ENCODE measurements around the gene ACTN1.

Gene ACTN1

GRCh38 chr14:68908201-68908600 lies 70.9 kb downstream of the ACTN1 start:
- H2AFZ ChIP-seq (ENCODE audit: low read depth, low read length) = no peak overlapping the region
- H3K36me3 ChIP-seq (replicated peaks; ENCODE audit: low read depth, low read length) = no peaks in the 10 kb centered on the region
- no peak overlapping the region for H3K9ac ChIP-seq (ENCODE audit: low read length)
- no peaks in the 10 kb centered on the region for H3K27me3 ChIP-seq (ENCODE audit: low read depth, low read length)
- no peak for TF ChIP-seq EZH2phosphoT487 (IDR thresholded peaks at IDR 0.05; ENCODE audit: low read depth)
- TF ChIP-seq, protein P1, sequence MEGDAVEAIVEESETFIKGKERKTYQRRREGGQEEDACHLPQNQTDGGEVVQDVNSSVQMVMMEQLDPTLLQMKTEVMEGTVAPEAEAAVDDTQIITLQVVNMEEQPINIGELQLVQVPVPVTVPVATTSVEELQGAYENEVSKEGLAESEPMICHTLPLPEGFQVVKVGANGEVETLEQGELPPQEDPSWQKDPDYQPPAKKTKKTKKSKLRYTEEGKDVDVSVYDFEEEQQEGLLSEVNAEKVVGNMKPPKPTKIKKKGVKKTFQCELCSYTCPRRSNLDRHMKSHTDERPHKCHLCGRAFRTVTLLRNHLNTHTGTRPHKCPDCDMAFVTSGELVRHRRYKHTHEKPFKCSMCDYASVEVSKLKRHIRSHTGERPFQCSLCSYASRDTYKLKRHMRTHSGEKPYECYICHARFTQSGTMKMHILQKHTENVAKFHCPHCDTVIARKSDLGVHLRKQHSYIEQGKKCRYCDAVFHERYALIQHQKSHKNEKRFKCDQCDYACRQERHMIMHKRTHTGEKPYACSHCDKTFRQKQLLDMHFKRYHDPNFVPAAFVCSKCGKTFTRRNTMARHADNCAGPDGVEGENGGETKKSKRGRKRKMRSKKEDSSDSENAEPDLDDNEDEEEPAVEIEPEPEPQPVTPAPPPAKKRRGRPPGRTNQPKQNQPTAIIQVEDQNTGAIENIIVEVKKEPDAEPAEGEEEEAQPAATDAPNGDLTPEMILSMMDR (IDR thresholded peaks at IDR 0.05; ENCODE audit: low read depth, low read length) = no peak
- H3K9me3 ChIP-seq (ENCODE audit: insufficient read depth, low read length) = no peaks in the 10 kb centered on the region
- H3K4me1 ChIP-seq (ENCODE audit: low read length) = peaks cover 14% of the 10 kb centered on the region
- H3K27ac ChIP-seq (ENCODE audit: low read length) = no peak overlapping the region
- no peak overlapping the region for H3K4me2 ChIP-seq (ENCODE audit: low read length)
- H3K4me3 ChIP-seq (ENCODE audit: low read length) = no peak overlapping the region
- H4K20me1 ChIP-seq (ENCODE audit: insufficient read depth, low read length) = no peaks in the 10 kb centered on the region
- H3K79me2 ChIP-seq (ENCODE audit: low read length) = no peaks in the 10 kb centered on the region

DNA sequence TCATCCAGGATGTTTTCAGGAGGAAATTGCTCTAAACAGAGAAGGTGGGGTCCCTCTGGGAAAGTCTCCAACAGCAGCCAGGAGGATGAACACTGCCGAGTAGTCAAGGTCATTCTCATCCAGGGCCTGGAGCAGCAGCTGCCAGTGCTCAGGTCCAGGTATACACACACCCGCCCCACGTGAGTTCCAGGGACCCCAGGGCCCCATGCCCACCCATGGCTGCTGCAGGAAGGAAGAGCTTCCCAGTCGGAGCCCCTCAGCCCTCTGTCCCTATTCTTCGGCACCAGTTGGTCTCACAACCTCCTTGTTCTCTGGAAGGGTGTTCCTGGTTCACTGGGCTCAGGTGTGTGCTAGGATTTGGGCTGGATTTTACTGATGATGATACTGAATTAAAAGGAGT lies 72.7 kb downstream of the ACTN1 start:
- H3K36me3 ChIP-seq (replicated peaks; ENCODE audit: low read depth, low read length) = no peaks in the 10 kb centered on the region
- TF ChIP-seq EZH2phosphoT487 (IDR thresholded peaks at IDR 0.05; ENCODE audit: low read depth) = no peak
- TF ChIP-seq, protein P1 (IDR thresholded peaks at IDR 0.05; ENCODE audit: low read depth, low read length) = no peak
- H3K4me3 ChIP-seq (ENCODE audit: low read length) = no peak overlapping the region
- H3K4me1 ChIP-seq (ENCODE audit: low read length) = peaks cover 13% of the 10 kb centered on the region
- H3K9ac ChIP-seq (ENCODE audit: low read length) = no peak overlapping the region
- H3K4me2 ChIP-seq (ENCODE audit: low read length) = no peak overlapping the region
- H3K27me3 ChIP-seq (ENCODE audit: low read depth, low read length) = no peaks in the 10 kb centered on the region
- H3K9me3 ChIP-seq (ENCODE audit: insufficient read depth, low read length) = no peaks in the 10 kb centered on the region
- H2AFZ ChIP-seq (ENCODE audit: low read depth, low read length) = no peak overlapping the region
- H3K79me2 ChIP-seq (ENCODE audit: low read length) = no peaks in the 10 kb centered on the region
- H4K20me1 ChIP-seq (ENCODE audit: insufficient read depth, low read length) = no peaks in the 10 kb centered on the region
- no peak overlapping the region for H3K27ac ChIP-seq (ENCODE audit: low read length)

GRCh38 chr14:68905107-68905895 lies 73.8 kb downstream of the ACTN1 start:
- Histone ChIP-seq H3K4me3 (ENCODE audit: low read length) (no peak overlapping the region), H3K79me2 (ENCODE audit: low read length) (no peaks in the 10 kb centered on the region), H3K36me3 (replicated peaks; ENCODE audit: low read depth, low read length) (no peaks in the 10 kb centered on the region), H3K4me1 (ENCODE audit: low read length) (peaks cover 2% of the 10 kb centered on the region), H3K4me2 (ENCODE audit: low read length) (no peak overlapping the region), H3K9me3 (ENCODE audit: insufficient read depth, low read length) (no peaks in the 10 kb centered on the region), H3K27me3 (ENCODE audit: low read depth, low read length) (no peaks in the 10 kb centered on the region), H4K20me1 (ENCODE audit: insufficient read depth, low read length) (no peaks in the 10 kb centered on the region), H2AFZ (ENCODE audit: low read depth, low read length) (no peak overlapping the region), H3K27ac (ENCODE audit: low read length) (no peak overlapping the region), H3K9ac (ENCODE audit: low read length) (no peak overlapping the region)
- TF ChIP-seq, protein P1 (IDR thresholded peaks at IDR 0.05; ENCODE audit: low read depth, low read length) = no peak
- TF ChIP-seq EZH2phosphoT487 (IDR thresholded peaks at IDR 0.05; ENCODE audit: low read depth) = no peak

- no peak overlapping the region for H3K27ac ChIP-seq (ENCODE audit: low read length)
- H3K4me1 ChIP-seq (ENCODE audit: low read length) = no peaks in the 10 kb centered on the region
- H3K79me2 ChIP-seq (ENCODE audit: low read length) = no peaks in the 10 kb centered on the region
- H3K36me3 ChIP-seq (replicated peaks; ENCODE audit: low read depth, low read length) = no peaks in the 10 kb centered on the region
- no peak overlapping the region for H3K9ac ChIP-seq (ENCODE audit: low read length)
- TF ChIP-seq EZH2phosphoT487 (IDR thresholded peaks at IDR 0.05; ENCODE audit: low read depth) = no peak
- TF ChIP-seq, protein P1 (IDR thresholded peaks at IDR 0.05; ENCODE audit: low read depth, low read length) = no peak
- no peak overlapping the region for H3K4me3 ChIP-seq (ENCODE audit: low read length)
- H3K27me3 ChIP-seq (ENCODE audit: low read depth, low read length) = no peaks in the 10 kb centered on the region
- H2AFZ ChIP-seq (ENCODE audit: low read depth, low read length) = no peak overlapping the region
- H3K9me3 ChIP-seq (ENCODE audit: insufficient read depth, low read length) = no peaks in the 10 kb centered on the region
- no peak overlapping the region for H3K4me2 ChIP-seq (ENCODE audit: low read length)
- H4K20me1 ChIP-seq (ENCODE audit: insufficient read depth, low read length) = no peaks in the 10 kb centered on the region
Observed at GRCh38 chr14:68902357-68902756, 76.7 kb downstream of the ACTN1 start.
